Sigmoid colon (tissue), 4 donors: Measurements from ENCODE around the gene PRKG1.

Source experiments
- CTCF ChIP-seq, 4 experiments: fragments of 450-650 bp in 3 of 4; fragments of 200-600 bp in 1 of 4; IDR thresholded peaks; one replicate each; pipeline ENCODE4 v1.5.1; 2016 to 2019; ENCODE audit warnings: antibody characterized with exemption in 4 of 4, mild to moderate bottlenecking in 3 of 4, moderate library complexity in 2 of 4
- EP300 ChIP-seq, 4 donors: sonication (generic); formaldehyde crosslinking; IDR thresholded peaks; one replicate each; pipeline ENCODE4 v1.6.1; 2017; ENCODE audit warnings: antibody characterized with exemption in 4 of 4
- POLR2A ChIP-seq, 2 donors: fragments of 450-650 bp; IDR thresholded peaks; one replicate each; pipeline ENCODE4 v1.6.1; 2016; ENCODE audit warnings: antibody characterized with exemption in 2 of 2, mild to moderate bottlenecking in 2 of 2, moderate library complexity in 2 of 2
- POLR2AphosphoS5 ChIP-seq, 4 donors: sonication (generic); formaldehyde crosslinking; IDR thresholded peaks; one replicate each; pipeline ENCODE4 v1.6.1; 2017; ENCODE audit warnings: antibody characterized with exemption in 4 of 4

GRCh38 chr10:51186361-51186760, 112.1 kb downstream of the PRKG1 start:
- TF ChIP-seq CTCF (IDR thresholded peaks at IDR 0.05): no peak
- no peak for TF ChIP-seq POLR2A (IDR thresholded peaks at IDR 0.05)
- no peak for TF ChIP-seq EP300 (IDR thresholded peaks at IDR 0.05)
- no peak for TF ChIP-seq POLR2AphosphoS5 (IDR thresholded peaks at IDR 0.05)
